ENCODE results near the gene CNOT8.

DNA sequence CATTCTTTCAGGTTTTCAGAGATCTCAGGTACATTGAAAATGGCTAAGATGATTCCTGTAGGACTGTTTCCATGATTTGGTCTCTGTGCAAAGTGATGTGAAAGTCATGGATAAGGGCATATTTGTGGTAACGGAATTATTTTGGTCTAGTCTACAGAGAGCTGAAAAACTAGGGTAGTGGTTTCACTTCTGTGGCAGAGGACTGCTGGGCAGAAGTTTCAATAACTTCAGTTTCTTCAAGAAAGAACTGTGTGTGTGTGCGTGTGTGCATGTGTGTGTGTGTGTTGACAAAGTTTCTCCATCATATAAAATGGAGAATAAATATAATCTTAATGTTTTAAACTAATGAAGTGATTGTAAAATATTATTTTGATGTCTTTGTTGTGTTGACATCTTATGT is 4.3 kb downstream of the CNOT8 start:
- TF ChIP-seq, protein P1, sequence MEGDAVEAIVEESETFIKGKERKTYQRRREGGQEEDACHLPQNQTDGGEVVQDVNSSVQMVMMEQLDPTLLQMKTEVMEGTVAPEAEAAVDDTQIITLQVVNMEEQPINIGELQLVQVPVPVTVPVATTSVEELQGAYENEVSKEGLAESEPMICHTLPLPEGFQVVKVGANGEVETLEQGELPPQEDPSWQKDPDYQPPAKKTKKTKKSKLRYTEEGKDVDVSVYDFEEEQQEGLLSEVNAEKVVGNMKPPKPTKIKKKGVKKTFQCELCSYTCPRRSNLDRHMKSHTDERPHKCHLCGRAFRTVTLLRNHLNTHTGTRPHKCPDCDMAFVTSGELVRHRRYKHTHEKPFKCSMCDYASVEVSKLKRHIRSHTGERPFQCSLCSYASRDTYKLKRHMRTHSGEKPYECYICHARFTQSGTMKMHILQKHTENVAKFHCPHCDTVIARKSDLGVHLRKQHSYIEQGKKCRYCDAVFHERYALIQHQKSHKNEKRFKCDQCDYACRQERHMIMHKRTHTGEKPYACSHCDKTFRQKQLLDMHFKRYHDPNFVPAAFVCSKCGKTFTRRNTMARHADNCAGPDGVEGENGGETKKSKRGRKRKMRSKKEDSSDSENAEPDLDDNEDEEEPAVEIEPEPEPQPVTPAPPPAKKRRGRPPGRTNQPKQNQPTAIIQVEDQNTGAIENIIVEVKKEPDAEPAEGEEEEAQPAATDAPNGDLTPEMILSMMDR (IDR thresholded peaks at IDR 0.05) = no peak
- TF ChIP-seq POLR2AphosphoS5 (IDR thresholded peaks at IDR 0.05) (no peak), POLR2A (IDR thresholded peaks at IDR 0.05) (no peak)
